HG02642 (cell line): ENCODE results near the gene AKAP13.

Experiments
- ATAC-seq: cut with Tn5 transposase; IDR thresholded peaks from one replicate; pipeline ENCODE4 v1.9.1; 2021; ENCODE audit warnings: mild to moderate bottlenecking; ENCODE audit not compliant: unreplicated experiment, poor library complexity

Gene AKAP13

DNA sequence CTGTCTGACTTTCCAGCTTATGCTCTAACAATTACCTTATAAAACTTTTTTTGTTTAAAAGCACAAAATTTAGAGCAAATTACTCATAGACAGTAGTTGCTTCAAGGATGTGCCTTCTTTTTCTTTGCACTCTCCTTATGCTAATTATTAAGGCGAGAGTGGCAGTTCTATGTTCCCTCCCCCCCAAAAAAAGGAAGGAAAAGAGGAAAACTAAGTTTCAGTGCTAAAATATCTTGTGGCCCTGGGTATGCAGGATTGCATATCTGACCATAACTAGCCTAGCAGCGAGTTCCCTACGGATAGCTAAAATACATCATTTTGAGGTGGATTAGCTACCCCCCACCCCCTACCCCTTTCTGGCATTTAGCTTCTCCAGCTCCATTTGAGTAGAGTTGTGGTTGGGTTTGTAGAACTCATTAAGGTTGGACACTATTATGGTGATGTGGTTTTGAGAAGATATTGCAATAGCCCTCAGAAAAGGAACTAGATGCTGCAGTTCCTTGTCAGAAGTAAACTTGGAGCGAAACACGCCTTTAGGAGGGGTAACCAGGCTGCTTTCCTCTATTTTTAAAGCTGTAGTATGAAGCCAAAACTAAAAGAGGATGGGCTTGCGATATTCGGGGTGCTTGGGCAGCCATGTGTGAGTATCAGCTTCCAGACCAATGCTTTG, 174.6 kb downstream of the AKAP13 start:
- no peak for ATAC-seq

DNA sequence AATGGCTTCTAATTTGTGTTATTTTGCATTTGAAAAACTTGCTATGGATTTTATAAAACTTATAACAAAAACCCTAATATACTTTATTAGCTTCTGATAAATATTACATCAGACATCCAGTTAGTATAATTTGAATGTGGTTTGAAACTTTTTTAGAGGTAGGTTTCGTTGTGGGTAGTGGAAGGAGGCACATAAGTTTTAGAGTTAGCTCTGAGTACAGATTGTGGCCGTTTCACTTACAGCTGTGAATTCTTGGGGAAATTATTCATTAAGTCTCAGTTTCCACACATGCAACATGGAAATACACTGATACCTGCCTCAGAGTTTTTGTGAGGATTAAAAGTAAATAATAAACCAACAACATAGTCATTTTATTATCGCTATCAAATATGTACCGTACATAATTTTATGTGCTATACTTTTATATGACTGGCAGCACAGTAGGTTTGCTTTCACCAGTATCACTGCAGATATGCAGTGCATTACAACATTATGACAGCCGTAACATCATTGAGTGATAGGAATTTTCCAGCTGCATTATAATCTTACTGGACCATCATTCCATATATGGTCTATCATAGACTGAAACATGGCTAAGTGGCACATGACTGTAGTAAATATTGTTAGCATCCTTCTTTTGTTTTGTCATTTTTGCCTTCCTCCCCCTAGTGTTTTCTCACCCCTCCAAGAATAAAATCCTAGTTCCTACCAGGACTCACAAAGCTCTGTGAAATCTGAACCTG, 175.6 kb downstream of the AKAP13 start:
- ATAC-seq, result peak; percentile 80

DNA sequence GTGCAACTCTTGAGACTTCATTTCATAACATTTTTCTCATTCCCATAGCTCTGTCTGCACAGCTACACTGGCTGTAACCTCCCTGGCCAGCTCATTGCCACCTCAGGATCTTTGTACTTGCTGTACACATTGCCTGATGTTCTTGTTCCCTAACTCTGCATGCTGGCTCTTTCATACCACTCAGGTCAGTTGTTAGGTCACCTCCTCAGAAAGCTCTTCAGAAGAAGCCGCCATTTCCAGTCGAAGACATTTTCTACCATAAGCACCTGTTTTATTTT, 176.2 kb downstream of the AKAP13 start:
- no peak for ATAC-seq

DNA sequence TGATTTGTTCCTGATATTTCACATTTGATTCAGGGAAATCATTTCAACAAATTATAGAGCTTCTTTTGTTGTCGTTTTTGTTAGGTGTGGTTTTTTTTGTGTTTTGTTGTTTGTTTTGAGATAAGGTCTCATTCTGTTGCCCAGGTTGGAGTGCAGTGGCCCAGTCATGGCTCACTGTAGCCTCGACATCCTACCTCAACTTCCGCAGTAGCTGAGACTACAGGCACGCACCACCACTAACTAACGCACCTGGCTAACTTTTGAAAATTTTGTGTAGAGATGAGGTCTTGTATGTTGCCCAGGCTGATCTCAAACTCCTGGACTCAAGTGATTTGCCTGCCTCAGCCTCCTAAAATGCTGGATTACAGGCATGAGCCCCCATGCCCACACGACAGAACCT, 177.0 kb downstream of the AKAP13 start:
- ATAC-seq, result no peak

DNA sequence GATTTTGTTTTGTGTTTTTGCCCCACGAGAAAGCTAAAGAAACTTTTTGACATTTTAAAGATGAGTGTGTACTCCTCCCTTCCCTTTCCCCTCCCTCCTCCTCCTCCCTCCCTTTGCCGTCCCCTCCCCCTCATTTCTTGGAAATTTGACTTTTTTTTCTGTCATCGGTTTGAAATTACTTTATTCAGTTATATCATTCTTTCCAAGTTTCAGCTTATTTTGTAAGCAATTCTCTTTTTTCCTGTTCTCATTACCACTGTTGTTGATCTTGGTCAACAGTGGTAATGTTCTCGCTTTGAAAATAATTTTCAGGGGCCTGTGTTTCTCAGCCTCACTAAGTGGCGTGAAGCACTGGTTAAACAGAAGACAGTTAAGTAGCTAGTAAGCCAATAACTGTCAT, 178.4 kb downstream of the AKAP13 start:
- no peak for ATAC-seq

DNA sequence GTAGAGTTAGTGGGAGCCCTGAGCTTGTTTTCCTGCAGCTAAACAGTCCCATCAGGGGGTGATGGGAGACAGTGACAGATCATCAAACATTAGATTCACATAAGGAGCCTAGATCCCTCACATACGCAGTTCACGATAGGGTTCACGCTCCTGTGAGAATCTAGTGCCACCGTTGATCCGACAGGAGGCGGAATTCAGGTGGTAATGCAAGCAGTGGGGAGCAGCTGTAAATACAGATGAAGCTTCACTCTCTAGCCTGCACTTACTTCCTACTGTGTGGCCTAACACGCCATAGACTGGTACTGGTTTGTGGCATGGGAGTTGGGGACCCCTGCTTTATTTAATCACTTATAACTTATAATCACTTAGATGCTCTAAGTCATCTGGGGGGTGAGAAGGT, 179.1 kb downstream of the AKAP13 start:
- no peak for ATAC-seq

DNA sequence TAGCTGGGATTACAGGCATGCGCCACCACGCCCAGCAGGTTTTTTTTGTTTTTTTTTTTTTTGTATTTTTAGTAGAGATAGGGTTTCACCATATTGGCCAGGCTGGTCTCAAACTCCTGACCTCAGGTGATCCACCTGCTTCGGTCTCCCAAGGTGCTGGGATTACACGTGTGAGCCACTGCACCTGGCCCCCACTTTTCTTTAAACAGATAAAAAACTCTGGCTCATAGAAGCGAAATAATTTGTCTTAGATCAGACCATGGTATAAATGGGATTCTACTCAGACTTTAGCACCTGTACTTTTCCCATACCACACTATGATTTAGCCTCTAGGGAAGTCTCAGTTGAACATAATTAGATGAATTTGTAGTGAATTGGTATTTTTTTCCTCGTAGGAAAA, 182.4 kb downstream of the AKAP13 start:
- ATAC-seq, result no peak

DNA sequence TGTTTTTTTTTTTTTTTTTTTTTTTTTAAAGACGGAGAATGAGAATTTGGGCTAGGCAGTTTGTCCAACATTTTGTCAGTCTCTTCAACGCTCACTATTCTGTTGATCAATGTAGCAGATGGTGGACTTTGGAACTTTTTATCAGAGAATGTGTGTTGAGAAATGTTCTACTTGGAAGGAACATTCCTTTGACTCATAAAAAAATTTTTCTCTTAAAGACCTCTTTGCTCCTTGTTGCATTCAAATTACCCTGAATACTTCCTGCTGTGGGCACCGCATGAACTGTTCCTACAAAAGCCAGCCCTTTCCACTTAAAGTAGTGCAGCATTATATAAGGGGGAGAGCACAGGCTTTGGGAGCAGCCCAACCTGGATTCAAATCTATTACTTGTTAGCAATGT, 182.9 kb downstream of the AKAP13 start:
- ATAC-seq, result no peak

DNA sequence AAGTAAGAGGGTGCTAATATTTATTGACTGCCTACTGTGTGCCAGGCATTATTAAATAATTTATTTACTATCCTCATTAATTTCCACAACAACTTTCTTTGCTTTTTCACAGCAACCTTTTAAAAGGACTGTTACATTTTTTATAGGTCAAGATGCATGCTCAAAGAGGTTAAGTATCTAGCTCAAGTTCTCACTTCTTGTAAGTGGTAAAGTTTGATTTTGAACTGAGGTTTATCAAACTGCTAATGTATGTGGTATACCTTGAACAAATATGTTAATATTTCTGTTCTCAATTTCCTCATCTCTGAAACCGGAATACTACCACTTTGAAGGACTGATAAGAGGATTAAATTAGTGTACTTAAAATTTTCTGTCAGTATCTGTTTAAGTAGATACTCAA, 183.3 kb downstream of the AKAP13 start:
- no peak for ATAC-seq

DNA sequence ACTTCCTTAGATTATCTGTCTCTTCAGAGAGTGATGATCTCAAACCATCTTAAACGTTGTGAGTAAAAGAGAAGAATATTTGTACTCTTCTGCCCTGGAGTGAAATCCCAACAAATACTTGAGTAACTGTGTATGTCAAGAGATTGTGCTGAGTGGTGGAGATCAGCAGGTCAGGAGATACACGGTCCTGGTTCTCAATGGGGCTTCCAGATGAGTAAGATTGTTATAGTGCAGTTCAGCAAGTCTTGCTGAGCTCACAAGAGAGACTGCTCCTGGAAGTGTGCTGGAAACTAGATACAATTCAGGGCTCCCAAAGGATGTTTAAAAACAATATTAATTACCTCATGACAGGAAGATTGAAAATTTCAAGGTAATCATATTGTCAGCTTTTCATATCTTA, 184.3 kb downstream of the AKAP13 start:
- ATAC-seq, result no peak

DNA sequence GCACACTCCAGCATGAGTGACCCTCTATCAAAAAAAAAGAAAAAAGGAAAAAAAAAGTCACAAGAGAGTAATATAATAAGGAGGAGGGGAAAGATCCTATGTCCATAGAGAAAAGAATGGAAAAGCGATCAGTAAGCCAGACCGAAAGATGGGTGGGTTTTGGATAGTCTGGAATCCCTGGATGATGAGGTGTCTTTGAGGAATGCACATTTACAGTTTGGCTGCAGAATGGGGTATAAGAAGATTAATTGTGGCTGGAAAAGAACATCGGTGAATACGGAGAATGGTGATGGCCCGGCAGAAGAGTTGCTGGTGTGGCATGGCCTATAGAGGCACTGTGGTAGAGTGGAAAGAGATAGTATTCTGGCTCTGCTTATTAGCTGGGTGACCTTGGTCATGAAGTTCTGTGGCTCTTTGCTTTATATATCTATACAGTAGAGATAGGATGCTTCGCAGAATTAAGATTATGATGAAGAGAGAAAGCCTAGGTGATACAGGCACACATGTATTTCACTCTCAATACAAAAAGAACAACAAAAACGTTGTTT, 187.9 kb downstream of the AKAP13 start:
- no peak for ATAC-seq

DNA sequence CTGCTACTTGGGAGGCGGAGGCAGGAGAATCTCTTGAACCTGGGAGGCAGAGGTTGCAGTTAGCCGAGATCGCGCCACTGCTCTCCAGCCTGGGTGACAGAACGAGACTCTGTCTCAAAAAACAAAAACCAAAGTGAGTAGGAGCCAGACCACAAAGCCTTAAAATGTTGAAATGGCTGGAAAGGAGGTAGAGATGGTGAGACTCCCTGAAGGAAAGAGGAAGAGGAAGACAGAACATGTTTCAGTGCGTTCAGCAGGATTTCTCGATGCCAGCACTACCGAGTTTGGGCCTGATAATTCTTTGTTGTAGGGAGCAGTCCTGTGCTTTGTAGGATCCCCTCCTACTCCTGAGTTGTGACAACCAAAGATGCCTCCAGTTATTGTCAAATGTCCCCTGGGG, 189.9 kb downstream of the AKAP13 start:
- no peak for ATAC-seq

DNA sequence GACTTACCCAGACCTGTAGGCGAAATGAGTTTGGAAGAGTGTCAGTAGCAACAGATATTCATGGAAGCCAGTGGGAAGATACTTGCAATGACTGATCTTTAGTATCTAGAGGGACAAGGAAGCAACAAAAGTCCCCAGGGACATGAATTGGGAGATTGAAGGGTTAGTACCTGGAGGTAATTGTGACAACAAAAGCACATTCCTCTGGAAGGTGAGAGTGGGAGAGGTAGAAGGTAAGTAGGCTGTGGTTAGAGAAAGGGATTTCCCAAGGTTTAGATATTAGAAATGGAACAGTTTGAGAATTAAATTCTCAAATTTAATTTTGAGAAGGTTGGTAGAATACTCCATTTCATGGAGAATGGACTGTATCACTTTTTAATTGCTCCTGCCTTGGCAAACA, 191.4 kb downstream of the AKAP13 start:
- ATAC-seq, result no peak

DNA sequence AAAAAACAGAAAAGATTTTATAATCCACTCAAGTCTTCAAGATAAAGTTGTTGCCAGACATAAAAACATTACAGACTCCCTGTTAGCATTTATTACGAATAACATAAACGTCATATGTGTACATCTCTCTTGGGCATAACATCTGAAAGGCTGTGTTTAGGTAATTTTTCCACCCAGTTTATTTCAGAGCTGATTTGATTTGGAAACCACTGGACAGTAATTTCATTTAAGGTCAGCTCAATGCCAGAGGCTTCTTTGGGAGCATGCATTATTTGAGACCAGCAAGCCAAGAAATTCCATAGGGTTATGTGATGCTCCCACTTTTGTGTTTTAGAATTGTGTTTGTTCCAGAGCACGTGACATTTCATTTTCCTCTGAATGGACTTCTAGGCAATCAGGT, 196.0 kb downstream of the AKAP13 start:
- ATAC-seq, result no peak

DNA sequence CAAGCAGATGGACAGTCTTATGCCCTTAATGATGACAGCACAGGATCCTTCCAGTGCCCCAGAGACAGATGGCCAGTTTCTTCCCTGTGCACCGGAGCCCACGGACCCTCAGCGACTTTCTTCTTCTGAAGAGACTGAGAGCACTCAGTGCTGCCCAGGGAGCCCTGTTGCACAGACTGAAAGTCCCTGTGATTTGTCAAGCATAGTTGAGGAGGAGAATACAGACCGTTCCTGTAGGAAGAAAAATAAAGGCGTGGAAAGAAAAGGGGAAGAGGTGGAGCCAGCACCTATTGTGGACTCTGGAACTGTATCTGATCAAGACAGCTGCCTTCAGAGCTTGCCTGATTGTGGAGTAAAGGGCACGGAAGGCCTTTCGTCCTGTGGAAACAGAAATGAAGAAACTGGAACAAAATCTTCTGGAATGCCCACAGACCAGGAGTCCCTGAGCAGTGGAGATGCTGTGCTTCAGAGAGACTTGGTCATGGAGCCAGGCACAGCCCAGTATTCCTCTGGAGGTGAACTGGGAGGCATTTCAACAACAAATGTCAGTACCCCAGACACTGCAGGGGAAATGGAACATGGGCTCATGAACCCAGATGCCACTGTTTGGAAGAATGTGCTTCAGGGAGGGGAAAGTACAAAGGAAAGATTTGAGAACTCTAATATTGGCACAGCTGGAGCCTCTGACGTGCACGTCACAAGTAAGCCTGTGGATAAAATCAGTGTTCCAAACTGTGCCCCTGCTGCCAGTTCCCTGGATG, 198.7 kb downstream of the AKAP13 start:
- ATAC-seq, result no peak

DNA sequence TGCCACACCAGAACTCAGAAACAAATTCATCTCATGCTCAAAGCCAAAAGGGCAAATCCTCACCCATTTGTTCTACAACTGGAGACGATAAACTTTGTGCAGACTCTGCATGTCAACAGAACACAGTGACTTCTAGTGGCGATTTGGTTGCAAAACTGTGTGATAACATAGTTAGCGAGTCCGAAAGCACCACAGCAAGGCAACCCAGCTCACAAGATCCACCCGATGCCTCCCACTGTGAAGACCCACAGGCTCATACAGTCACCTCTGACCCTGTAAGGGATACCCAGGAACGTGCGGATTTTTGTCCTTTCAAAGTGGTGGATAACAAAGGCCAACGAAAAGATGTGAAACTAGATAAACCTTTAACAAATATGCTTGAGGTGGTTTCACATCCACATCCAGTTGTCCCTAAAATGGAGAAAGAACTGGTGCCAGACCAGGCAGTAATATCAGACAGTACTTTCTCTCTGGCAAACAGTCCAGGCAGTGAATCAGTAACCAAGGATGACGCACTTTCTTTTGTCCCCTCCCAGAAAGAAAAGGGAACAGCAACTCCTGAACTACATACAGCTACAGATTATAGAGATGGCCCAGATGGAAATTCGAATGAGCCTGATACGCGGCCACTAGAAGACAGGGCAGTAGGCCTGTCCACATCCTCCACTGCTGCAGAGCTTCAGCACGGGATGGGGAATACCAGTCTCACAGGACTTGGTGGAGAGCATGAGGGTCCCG, 199.7 kb downstream of the AKAP13 start:
- ATAC-seq, result no peak

DNA sequence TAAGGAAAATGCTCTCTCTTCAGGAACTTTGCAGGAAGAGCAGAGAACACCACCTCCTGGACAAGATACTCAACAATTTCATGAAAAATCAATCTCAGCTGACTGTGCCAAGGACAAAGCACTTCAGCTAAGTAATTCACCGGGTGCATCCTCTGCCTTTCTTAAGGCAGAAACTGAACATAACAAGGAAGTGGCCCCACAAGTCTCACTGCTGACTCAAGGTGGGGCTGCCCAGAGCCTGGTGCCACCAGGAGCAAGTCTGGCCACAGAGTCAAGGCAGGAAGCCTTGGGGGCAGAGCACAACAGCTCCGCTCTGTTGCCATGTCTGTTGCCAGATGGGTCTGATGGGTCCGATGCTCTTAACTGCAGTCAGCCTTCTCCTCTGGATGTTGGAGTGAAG, 200.5 kb downstream of the AKAP13 start:
- ATAC-seq, result peak; percentile 23

DNA sequence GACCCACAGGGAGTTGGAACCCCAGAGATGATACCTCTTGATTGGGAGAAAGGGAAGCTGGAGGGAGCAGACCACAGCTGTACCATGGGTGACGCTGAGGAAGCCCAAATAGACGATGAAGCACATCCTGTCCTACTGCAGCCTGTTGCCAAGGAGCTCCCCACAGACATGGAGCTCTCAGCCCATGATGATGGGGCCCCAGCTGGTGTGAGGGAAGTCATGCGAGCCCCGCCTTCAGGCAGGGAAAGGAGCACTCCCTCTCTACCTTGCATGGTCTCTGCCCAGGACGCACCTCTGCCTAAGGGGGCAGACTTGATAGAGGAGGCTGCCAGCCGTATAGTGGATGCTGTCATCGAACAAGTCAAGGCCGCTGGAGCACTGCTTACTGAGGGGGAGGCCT, 201.1 kb downstream of the AKAP13 start:
- ATAC-seq, result no peak

DNA sequence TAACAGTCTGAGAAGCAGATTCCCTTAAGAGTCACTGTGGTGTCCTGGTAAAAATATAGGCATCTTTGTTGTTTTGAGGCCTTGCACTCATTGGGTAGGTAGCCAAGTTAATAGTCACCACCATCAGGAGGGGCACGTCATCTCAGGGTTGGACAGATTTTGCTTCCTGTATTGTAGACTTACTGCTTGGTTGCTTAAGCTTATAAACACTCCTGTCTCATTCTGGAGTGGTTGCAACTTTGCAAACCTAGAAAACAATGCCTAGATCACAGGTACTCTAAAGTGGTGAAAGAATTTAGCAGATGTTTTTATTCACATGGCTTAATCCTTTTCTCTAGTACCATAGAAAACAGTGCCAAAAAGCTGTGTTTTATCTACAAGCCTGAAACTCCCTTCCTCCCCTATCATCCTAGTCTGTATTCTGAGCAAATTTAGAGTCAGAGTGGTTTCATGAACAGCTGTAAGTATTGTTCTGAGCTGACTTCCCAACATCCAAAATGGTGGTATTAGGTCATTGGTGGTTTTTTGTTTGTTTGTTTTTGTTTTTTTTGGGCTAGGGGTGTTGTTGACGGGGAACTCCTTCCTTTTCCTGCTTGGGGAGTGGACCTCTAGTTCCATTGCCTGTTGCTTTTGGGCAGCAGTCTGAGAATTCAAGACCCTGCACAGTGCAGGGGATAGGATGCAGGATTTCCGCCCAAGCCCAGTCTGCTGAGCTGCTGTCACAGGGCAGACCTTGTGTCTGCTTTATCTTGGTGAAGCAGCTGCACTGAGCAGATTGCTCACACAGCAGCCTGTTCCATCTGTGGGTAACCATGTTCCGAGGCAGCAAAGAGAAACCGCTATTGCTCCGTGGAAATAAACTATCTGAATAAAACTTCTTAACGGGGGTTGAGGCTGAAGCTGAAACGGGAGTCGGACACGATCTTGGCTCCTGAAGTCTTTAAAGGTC, 202.0 kb downstream of the AKAP13 start:
- peak; percentile 41 for ATAC-seq

DNA sequence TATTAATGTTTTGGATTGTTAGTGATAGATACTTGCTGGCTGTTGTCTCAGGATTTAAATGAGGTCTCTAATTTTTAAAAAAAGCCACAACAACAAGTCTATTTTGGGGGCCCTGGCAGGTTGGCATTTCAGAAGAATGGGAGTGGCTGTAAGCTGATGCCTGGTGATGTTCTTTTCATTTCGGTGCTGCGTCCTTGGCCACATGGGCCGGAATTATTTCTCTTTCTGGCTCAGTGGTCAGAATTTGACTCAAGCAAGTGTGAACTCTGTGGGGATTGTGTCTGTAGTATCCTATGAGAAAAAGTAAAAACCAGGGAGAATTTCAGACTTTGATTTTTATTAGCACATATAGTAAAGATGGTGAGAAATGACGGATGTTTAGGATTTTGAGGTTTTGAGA, 203.0 kb downstream of the AKAP13 start:
- ATAC-seq, result no peak
